GM21390 (cell line): Measurements from ENCODE around the gene ZNRF1.
A peak's percentile ranks its signal among the peaks of the same experiment; 100 is the strongest.

Experiments
- ATAC-seq: cut with Tn5 transposase; IDR thresholded peaks from one replicate; pipeline ENCODE4 v1.9.1; 2021; ENCODE audit not compliant: unreplicated experiment

ZNRF1 gene

DNA sequence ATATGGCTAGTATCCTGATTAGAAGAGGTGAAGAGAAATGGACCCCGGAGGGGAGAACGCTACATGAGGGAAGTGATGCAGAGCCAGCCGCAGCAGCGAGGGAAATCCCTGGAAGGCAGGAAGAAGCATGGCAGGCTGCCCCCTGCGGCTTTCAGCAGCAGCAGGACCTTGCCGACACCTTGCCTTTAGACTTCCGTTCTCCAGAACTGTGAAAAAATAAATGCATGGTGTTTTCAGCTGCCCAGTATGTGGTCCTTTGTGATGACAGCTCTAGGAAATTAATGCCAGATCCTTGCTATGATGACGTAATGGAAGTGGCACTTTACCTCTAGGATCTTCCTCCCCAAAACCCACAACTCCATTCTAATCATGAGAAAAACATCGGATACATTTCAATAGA is 139.8 kb downstream of the ZNRF1 start:
- ATAC-seq: no peak

- ATAC-seq: no peak
Observed at GRCh38 chr16:75139498-75139897, 140.7 kb downstream of the ZNRF1 start.

- no peak for ATAC-seq
Observed at GRCh38 chr16:75143941-75144340, 145.1 kb downstream of the ZNRF1 start.

- no peak for ATAC-seq
Observed at GRCh38 chr16:75147968-75148310, 149.1 kb downstream of the ZNRF1 start.

GRCh38 chr16:75148311-75149195 is 149.7 kb downstream of the ZNRF1 start, which contains the start of gene ZFP1:
ZFP1 (plus strand) TSS chr16:75148524; CDS start chr16:75152952, 4,428 bp downstream.
- peak; percentile 86 for ATAC-seq

DNA sequence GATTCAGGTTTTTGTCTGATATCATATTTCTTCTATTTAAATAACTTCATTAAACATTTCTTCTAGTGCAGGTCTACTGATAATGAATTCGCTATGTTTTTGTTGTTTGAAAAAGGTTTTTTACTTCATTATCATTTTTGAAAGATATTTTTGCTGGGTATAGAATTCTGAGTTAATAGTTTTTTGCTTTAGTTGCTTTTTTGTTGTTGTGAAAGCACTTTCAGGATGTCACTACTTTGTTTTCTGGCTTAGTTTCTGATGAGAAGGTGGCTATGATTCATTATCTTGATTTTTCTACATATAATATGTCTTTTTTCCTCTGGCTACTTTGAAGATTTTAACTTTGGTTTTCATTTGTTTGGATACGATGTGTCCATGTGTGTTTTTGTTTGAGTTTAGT is 153.0 kb downstream of the ZNRF1 start:
- no peak for ATAC-seq

GRCh38 chr16:75152635-75153034 is 153.8 kb downstream of the ZNRF1 start:
- ATAC-seq: no peak

GRCh38 chr16:75160386-75160785 is 161.6 kb downstream of the ZNRF1 start:
- no peak for ATAC-seq
